Cardiac septum (tissue), 1 donor: Measurements from ENCODE around the gene ZNF423. TPM values are rescaled to one million over a fixed set of nuclear protein-coding genes. Genes with fewer than 3 reads are reported as not detected.

Source experiments
- DNase-seq: peaks from one replicate; pipeline ENCODE4 v3.0.0-alpha.2; 2020; ENCODE audit warnings: low spot score
- intact Hi-C: fragments of 100-400 bp; cut with DNase I; formaldehyde crosslinking; loops from one replicate; pipeline ENCODE4 v1.14.0; 2022
- total RNA-seq: library from RNA; stranded (reverse); fragmentation: NEBNext Ultra II Directional; extraction: Animal tissue kit (Norgen Biotek cat#: 25700); gene quantifications from one replicate; pipeline ENCODE4 v1.2.1, GENCODE V29; 2021
- donor health status: DM: no; HTN: no; CAD: no.

The ZNF423 gene
- total RNA-seq, 1 donor from 2014 or later: 8.6 TPM

DNA sequence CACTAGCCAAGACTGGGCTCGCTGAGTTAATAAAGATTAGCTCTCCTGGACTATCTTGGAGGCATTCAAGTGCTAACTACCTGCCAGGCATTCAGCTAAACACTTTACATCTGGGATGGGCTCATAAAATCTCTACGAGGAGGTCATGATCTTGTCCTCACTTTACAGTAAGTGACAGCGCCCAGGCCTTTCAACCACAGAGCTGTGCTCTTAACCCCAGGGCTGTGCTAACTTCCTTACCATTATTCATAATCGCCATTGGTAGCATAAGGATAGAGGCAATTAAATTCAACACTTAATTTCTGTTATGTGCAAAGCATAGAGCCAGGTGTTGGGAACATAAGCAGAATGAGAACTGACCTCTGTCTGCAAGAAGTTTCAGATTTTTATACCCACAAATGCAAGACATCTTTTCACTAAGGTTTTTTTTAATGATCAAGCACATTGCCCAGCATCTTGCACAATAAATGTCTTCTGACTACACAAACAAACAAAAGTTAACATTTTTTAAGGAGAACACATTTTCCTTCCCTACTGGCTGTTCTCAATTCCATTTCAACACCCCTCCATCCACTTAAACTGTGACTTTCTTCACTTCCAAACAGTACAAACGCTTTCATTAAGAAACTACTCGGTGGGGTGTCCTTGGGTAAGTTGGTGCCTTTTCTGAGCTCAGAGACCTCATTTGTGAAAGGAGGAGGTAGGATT lies 310.0 kb downstream of the ZNF423 start:
- no peak for DNase-seq
- intact Hi-C loops: no loop called here

DNA sequence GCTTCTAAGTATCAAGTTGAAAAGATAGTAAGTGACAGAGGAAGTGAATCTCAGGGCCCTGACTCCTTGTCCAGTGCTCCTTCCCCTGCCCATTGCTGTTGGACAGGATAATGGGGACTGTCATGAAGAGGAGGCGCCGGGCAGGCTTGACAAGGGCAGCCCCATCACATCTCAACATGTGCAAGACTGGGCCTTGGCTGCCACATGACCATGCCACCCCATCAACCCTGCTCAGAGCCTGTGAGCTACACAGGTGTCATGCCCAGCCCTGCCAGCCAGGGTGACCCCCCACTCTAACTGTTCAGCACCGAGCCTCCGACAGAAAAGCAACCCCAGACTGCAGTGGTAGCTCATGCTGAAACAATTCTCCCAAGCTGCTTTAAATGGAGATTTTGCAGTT lies 310.7 kb downstream of the ZNF423 start:
- DNase-seq: no peak
- intact Hi-C loops: no loop called here

DNA sequence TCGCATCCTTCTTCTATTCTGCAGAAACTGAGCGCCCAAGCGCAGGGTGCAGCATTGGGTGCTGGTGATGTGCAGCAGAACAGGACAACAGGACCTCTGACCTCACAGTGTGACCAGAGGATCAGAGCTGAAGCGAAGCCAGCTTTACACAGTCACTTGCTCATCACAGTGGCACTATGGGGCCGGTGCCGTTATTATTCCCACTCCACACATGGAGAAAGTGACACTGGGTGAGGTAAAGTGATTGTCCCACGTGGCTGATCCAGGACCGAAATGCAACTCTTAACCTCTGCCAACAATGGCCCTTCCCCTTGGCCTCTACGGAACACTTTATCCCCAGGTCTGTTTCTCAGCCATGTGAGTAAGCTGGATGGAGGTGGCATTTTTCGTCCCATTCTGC lies 311.1 kb downstream of the ZNF423 start:
- no peak for DNase-seq
- intact Hi-C loops: no loop called here

DNA sequence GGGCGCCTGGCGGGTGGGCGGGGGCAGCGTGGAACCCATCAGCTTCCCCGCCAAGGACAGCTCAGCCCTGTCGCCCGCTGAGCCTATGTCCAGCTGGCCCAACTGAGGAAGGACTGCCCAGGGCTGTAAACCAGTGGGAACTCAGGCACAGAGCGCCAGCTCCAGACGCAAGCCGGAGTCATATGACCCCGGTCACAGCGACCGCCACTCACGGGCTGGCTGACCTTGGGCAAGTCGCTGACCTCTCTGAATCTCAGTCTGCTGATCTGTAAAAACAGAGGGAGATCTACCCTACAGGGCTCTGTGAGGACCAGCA lies 312.3 kb downstream of the ZNF423 start:
- intact Hi-C loops: no loop called here
- no peak for DNase-seq

DNA sequence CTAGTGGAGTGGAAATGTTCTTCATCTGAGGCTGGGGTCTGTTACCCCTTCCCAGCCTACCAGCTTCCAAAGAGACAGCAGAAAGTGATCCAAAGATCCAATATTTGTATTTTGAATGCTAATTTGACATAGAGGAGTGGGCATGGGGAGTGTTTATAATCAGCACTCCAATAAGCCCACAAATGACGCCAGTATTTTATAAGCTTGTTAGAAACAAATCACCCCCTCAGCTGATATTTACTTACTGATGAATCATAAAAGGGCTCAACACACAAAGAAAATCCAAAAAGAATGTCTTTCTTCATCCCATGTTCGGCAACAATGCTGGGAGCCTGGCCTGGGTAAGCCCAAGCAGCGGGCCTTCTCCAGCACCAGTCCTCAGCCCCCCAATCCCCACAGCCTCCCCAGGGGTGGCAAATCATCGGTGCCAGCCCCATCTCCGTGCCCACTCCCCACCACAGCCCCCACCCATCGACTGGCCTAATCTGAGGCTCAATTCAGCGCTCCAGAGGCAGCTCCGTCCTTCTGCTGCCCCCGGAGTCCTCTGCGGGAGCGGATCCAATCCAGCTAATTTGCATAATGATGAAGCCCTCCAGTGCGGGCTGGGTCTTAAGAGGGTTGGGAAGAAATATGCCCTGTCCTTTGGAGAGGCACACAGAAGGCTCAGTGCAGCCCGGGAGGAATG lies 312.8 kb downstream of the ZNF423 start:
- no peak for DNase-seq
- intact Hi-C loops: no loop called here

DNA sequence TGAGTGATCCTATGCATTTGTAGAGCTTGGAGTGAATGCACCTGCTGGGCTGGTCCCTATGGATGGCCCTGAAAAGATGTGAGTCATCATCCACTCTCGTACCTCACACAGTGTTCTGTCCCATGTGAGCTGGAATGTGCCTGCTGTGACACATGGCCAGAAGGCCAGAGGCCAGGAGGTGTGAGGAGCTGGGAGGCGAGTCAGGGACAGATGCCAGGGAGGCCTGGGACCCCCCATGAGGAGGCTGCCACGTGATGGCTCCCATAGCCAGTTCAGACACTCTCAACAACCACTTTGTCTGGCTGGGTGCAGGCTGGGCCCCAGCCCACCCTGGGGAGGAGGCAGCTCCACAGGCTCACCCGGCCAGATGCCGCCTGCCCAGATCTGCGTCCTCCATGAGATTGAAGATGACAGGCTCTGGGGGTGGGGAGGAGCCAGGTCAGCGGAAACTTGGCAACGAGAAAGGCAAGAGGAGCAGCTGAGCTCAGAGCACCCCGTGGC lies 313.5 kb downstream of the ZNF423 start:
- intact Hi-C loops: no loop called here
- DNase-seq: no peak

DNA sequence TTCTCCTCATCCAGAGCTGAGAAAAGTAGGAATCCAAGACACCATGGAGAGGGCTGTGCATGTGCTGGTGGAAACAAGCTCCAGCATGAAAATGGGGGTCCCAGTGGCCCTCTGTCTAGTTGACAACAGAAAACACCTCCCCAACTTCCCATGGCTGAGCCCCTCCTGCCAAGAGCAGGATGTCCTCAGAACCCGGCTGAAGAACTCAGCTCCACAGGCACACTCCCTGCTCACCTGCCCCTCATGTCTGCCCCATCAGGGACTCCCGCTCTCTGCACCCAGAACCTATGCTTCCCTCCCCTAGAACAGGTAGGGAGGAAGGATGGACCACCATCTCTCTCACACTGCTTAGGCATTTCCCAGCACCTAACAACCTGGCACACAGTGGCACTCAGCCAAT lies 315.1 kb downstream of the ZNF423 start:
- DNase-seq: no peak
- intact Hi-C loops: no loop called here

DNA sequence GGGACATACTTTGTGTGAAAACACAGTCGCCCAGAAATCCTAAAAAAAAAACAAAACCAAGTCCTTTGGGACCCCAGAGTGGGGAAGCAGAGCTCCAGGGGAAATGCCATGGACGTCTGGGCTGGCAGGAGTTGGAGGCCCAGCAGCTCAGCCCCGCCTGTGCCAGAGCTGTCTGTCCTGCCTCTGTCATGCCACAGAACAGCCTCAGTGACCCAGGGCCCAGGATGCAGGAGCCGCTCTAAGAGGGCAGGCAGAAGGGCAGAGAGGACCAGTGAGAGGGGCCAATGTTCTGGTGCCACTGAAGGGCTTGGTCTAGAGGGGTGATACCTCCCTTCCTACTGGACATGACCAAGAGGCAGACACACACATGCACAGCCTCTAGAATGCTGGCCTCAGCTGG lies 316.2 kb downstream of the ZNF423 start:
- DNase-seq: no peak
- intact Hi-C loops: no loop called here

DNA sequence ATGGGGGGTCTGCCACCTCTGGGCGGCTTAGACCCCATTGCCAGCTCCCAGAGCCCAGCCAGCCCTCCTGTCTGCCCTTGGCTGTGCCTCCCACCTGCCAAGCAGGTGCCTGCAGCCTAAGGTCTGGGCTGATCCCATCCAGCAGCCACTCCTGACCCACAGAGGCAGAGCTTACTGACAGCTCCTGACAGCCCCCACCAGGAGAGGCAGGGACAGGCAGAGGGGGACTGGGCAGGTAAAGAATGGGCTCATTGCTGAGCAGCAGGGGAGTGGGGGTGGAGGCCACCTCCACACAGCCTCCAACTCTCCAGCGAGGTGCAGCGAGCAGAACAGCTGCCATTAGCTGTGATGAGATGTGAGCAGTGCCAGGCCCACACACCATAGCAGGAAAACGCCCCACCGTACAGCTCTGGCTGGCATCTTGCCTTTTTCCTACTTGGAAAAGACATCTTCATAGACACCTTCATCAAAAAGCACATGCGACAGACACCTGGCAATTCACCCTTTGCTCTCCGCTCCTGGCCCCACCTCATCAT lies 317.9 kb downstream of the ZNF423 start:
- no peak for DNase-seq
- intact Hi-C loops: no loop called here

DNA sequence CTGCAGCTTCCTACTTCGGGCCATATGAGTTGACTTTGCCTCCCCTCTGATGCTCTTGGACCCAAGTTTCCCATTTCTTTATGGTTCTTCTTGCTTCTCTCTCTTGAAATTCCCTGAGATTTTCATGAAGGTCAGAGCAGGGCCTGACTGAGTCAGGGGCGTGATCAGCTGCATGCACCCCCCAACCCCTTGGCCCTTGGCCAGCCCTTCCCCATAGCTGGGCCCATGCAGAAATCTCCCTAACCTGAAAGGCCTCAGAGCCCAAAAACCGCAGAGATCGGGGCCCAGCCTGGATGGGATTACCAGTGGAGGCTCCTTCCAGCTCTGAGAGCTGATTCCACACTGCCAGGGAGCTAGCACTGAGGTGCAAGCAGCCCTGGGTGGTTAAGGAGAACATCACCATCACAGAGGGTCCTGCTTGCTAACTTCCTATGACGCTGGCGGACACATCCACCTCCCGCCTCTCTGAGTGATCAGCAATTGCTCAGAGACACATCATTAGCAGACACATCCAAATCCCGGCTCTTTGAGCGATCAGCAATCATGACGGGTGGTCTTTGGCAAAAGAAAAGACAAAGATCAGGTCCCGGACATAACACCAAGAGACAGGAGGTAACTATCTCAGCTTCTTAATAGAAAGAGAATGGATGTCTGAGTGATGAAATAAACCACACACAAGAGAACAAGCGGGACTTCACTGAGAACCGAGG lies 320.9 kb downstream of the ZNF423 start:
- DNase-seq: no peak
- intact Hi-C loops: no loop called here

DNA sequence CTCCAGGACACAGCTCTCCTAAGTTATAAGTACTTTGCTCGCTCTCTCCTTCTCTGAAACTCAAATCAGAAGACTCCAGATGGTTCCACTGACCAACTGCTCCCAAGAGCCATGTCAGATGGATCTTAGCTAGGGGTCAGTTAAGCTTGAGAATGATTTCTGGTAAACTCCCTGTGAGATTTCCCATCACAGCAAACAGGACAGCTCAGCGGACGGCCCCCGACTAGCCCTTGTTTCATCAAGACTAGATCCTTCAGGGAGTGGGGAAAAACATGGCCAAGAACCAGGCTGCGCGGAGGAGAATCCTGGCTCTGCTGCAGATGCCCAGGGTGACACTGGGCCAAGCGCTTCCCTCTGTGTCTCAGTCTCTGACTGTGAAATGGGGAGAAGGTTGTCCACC lies 322.5 kb downstream of the ZNF423 start:
- DNase-seq: no peak
- intact Hi-C loops: no loop called here

DNA sequence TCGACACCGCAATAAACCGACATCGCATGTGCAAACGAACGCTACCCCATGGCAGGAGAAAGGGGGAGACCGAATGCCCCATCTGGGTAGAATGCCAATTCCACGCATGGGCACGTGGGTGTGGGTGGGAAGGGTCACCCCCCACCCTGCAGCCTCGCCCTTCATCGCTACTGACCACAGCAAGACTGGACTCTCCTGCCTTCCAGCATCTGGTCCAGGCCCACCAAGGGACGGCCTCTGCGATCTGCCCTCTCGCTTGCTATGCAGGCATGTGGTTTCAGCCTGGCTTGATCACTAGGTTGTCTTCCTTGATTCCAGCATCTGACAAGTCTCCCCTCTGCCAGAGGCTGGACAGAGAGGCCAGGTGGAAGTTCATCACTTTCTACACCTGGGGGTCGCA lies 323.0 kb downstream of the ZNF423 start:
- DNase-seq: no peak
- intact Hi-C loops: no loop called here

DNA sequence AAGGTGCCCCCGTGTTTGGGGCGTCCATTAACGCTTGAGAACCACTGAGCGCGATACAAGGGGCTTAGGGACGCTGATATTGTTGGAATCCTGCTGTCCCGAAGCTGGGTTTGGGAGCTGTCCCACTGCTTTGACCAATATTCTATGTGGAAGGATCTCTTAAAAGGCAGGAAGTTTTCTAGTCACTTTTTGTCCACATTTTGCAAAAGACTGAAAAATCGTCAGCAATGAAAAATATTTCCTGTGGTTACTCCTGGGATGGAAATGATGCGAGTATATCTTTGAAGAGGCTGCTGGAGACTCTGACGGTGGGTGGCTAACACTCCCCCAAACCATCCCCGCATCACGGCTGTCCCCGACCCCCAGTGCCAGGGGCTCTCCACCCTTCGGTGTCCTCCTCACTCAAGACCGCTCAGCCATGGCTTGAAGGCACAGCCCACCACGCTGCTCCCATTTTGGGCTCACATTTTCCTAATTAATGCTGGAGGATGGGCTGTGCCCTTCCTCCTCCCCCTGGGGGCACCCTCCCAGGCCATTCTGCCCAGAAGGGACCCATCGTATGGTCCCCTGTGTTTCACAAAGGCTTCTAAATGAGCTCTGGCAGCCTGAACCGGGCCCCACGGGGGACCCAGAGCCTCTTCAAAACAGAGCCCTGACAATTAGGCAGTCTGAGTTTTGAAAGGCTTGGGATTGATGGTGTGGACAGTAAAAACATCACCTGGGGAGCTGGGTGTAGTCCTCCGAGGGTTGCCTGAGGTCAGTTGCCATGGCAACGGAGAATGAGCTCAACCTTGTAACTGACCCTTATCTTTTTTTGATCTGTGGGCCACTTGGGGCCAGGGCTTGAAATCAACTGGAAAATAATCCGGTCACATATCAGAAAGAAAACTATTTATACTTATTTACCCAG lies 323.7 kb downstream of the ZNF423 start:
- DNase-seq: no peak
- intact Hi-C loops: no loop called here

DNA sequence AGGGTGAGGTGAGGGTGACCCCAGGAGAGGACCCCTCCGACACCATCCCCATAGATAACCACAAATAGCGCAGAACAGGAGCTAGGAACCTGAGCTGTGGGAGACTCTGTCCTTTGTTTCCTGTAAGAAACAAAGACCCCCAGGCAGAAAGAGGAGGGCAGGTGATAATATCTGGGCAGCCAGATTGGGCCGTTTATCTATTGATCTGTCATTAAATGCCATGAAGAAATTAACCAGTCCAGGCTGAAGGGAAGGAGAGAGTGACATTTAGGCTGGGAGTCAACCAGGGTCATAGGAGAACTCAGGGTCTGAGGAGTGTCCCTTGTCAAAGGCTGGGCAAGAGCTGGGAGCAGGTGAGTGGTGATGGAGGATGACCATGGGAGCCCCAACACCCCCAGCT lies 324.5 kb downstream of the ZNF423 start:
- intact Hi-C loops: no loop called here
- no peak for DNase-seq

DNA sequence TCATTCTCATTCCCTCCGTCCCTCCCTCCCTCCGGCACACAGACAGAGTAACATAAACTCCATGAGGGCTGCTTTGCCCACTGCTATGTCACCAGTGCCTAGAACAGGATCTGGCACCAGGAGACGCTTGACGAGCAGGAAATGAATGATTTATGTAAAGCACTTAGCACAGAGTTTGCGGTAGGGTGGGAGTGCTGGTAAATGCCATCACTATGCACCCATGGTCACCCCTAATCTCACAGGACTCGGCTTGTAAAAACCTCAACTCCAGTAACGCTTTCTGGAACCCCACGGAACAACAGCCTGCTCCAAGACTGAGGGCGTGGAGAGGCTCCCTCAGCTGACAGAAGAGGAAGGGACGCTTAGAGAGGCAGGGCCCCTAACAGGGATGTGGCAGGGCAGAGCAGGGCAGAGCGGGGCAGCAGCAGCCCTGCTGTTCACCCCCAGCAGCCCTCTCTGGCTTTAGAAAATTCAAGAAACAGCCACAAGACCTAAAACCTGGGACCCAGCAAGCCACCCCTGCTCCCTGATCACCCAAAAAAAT lies 325.4 kb downstream of the ZNF423 start:
- intact Hi-C loops: no loop called here
- DNase-seq: no peak

DNA sequence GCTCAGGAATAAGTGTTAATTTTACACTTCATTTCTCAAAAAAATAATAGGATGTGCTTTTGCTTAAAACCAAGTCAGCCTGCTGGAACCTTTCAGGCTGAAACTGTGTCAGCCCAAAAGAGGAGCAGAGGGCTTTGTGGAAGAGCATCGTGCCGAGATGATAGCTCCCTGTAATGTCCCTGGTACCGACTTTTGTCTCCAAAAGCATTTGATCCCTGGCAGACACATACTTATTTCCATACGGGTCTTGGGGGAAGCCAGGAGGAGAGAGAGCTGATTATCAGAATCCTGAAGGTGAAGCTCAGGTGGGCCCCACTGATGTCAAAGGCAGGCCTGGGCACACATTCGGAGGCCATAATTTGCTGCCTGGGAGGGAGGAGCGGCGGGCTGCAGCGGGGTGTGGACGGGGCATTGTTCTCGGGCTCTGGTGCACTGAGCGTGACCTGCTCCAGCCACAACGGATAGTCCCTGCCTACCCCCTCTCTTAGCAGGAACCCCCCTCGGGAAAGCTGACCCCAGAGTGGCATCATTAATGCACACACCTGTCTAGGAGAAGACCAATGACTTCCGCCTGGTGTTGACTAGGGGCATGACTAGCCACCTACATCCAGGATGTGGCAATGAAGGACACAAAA lies 326.4 kb downstream of the ZNF423 start:
- intact Hi-C loops: no loop called here
- no peak for DNase-seq

DNA sequence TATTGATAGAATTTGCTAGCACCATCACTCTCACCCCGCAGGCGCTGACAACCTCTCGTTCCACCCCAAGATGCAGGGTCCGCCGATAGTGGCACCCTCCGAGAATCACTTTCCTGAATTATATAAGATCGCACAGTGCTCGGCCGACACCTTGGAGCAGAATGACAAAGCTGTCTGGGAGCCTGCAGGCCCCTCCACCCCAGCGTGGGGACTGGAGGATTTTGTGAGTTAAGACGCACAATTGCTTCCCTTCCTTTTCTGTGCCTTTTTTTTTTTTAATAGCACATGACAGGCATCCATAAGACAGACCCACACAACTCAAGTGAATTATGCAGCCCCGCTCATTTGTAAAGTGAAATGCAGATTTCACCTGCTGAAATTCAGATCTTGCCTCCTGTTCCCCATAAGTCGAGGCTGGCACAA lies 327.0 kb downstream of the ZNF423 start:
- intact Hi-C loops: no loop called here

DNA sequence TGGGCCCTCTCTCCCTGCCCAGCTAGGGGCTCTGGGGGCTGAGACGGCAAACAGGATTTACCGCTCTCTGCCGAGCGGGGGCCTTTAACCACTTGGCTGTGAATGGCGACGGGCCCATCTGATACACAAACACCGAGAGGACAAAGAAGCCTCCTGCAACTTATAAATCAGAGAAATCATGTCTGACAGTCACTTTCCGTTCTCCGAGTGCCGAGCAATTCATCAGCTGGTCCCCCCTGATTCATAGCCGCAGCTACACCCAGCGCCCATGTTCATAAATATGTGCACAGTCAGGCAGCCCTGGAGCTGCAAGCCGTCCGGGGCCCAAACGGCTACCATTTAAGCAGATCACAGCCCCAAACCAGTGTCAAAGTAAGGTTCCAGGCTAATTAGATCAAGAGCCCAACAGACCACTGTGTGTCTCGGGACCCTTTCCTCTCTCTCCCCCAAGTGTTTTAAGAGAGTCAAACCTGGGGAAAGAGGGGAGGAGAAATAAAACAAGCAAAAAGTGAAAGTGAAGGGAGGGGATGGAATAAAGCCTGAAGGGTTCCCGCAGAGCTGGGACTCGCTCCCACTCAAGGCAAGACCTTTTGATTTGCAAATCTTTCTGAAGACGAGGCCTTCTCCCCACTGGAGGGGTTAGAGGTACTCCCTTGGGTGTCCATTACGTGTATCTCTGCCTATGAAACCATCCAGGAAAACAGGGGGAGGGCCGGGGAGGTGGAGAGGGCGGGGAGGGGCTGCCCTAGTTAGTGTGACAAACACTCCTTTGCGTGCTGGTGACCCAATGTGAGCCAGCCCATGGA lies 327.6 kb downstream of the ZNF423 start:
- intact Hi-C loops: no loop called here

More for the DNA sequence above, 327.0 kb downstream of the ZNF423 start:
- DNase-seq: no peak

More for the DNA sequence above, 327.6 kb downstream of the ZNF423 start:
- no peak for DNase-seq
